Liver (tissue), 9 donors: ENCODE measurements around the gene KDM6A. TPM values are rescaled to one million over a fixed set of nuclear protein-coding genes. Genes with fewer than 3 reads are reported as not detected.
A peak's percentile ranks its signal among the peaks of the same experiment; 100 is the strongest.
"Not testable (repeated sequence)": the region's sequence is repeated elsewhere in the genome, so short reads cannot be mapped to it uniquely, and the experiment has no call there.

ENCODE experiments used
- DNase-seq: peaks from one replicate; pipeline ENCODE4 v3.0.0-alpha.2; 2017; ENCODE audit warnings: low spot score
- H3K27ac ChIP-seq, 2 donors: one replicate each; pipeline ENCODE4 v1.7.0; 2013; ENCODE audit warnings: inconsistent platforms in 2 of 2, low read length in 2 of 2, control low read depth in 1 of 2, low read depth in 1 of 2, mild to moderate bottlenecking in 1 of 2
- H3K27me3 ChIP-seq, 4 donors: one replicate each; pipeline versions ENCODE4 v1.6.1 to v1.7.0; 2013; ENCODE audit warnings: low read length in 3 of 4, inconsistent platforms in 1 of 4, mild to moderate bottlenecking in 1 of 4, moderate library complexity in 1 of 4; ENCODE audit not compliant: control insufficient read depth in 4 of 4, insufficient read depth in 4 of 4
- H3K36me3 ChIP-seq, 4 donors: one replicate each; pipeline versions ENCODE4 v1.6.1 to v1.7.0; 2013; ENCODE audit warnings: low read length in 3 of 4, mild to moderate bottlenecking in 3 of 4, low read depth in 1 of 4, moderate library complexity in 1 of 4; ENCODE audit not compliant: control insufficient read depth in 4 of 4, insufficient read depth in 3 of 4
- H3K4me1 ChIP-seq, 4 donors: one replicate each; pipeline versions ENCODE4 v1.6.1 to v1.7.0; 2013; ENCODE audit warnings: low read length in 3 of 4, mild to moderate bottlenecking in 3 of 4, moderate library complexity in 1 of 4; ENCODE audit not compliant: control insufficient read depth in 4 of 4, insufficient read depth in 4 of 4
- H3K4me3 ChIP-seq, 3 donors: one replicate each; pipeline versions ENCODE4 v1.6.1 to v1.7.0; 2013; ENCODE audit warnings: low read length in 3 of 3, control low read depth in 1 of 3, low read depth in 1 of 3, mild to moderate bottlenecking in 1 of 3
- H3K9ac ChIP-seq, 2 donors: one replicate each; pipeline ENCODE4 v1.7.0; 2013; ENCODE audit warnings: low read length in 2 of 2, mild to moderate bottlenecking in 2 of 2, moderate library complexity in 2 of 2, control low read depth in 1 of 2, low read depth in 1 of 2
- H3K9me3 ChIP-seq, 4 donors: one replicate each; pipeline versions ENCODE4 v1.6.1 to v1.7.0; 2013; ENCODE audit warnings: low read length in 3 of 4; ENCODE audit not compliant: control insufficient read depth in 4 of 4
- ATF3 ChIP-seq: IDR thresholded peaks from 2 replicates; pipeline ENCODE4 v1.6.1; 2016; ENCODE audit warnings: antibody characterized with exemption
- CTCF ChIP-seq: fragments of 150-350 bp; IDR thresholded peaks from 2 replicates; pipeline ENCODE4 v1.5.1; 2017; ENCODE audit warnings: improper control_type of control experiment, low read depth, low read length; ENCODE audit not compliant: missing input control
- FOXA1 ChIP-seq: IDR thresholded peaks from 2 replicates; pipeline ENCODE4 v1.6.1; 2016; ENCODE audit warnings: antibody characterized with exemption
- FOXA2 ChIP-seq: IDR thresholded peaks from 2 replicates; pipeline ENCODE4 v1.6.1; 2016; ENCODE audit warnings: antibody characterized with exemption
- GABPA ChIP-seq, 2 donors: IDR thresholded peaks in 1 of 2; conservative IDR thresholded peaks in 1 of 2; 2 replicates each; pipeline ENCODE4 v1.6.1; 2016; ENCODE audit warnings: antibody characterized with exemption in 2 of 2, mild to moderate bottlenecking in 1 of 2, moderate library complexity in 1 of 2
- HNF4A ChIP-seq, 2 donors: conservative IDR thresholded peaks; 2 replicates each; pipeline ENCODE4 v1.6.1; 2016; ENCODE audit warnings: antibody characterized with exemption in 2 of 2, mild to moderate bottlenecking in 2 of 2
- HNF4G ChIP-seq: IDR thresholded peaks from 2 replicates; pipeline ENCODE4 v1.6.1; 2016; ENCODE audit warnings: antibody characterized with exemption
- JUND ChIP-seq, 2 donors: IDR thresholded peaks; 2 replicates each; pipeline ENCODE4 v1.6.1; 2016; ENCODE audit warnings: antibody characterized with exemption in 2 of 2
- MAX ChIP-seq: IDR thresholded peaks from 2 replicates; pipeline ENCODE4 v1.6.1; 2016; ENCODE audit warnings: antibody characterized with exemption
- NR2F2 ChIP-seq: IDR thresholded peaks from 2 replicates; pipeline ENCODE4 v1.6.1; 2016; ENCODE audit warnings: antibody characterized with exemption
- RAD21 ChIP-seq, 2 donors: IDR thresholded peaks; 2 replicates each; pipeline ENCODE4 v1.6.1; 2016; ENCODE audit warnings: antibody characterized with exemption in 2 of 2, mild to moderate bottlenecking in 2 of 2
- RXRA ChIP-seq, 2 donors: IDR thresholded peaks; 2 replicates each; pipeline ENCODE4 v1.6.1; 2017 to 2018; ENCODE audit warnings: antibody characterized with exemption in 2 of 2, mild to moderate bottlenecking in 1 of 2
- SP1 ChIP-seq: IDR thresholded peaks from 2 replicates; pipeline ENCODE4 v1.6.1; 2018; ENCODE audit warnings: antibody characterized with exemption, mild to moderate bottlenecking
- TAF1 ChIP-seq: conservative IDR thresholded peaks from 2 replicates; pipeline ENCODE4 v1.6.1; 2016; ENCODE audit warnings: antibody characterized with exemption, mild to moderate bottlenecking
- YY1 ChIP-seq: IDR thresholded peaks from 2 replicates; pipeline ENCODE4 v1.6.1; 2016; ENCODE audit warnings: antibody characterized with exemption, mild to moderate bottlenecking
- ZBTB33 ChIP-seq: IDR thresholded peaks from 2 replicates; pipeline ENCODE4 v1.6.1; 2016; ENCODE audit warnings: antibody characterized with exemption
- WGBS: extraction: QIAGEN DNeasy Blood & Tissue Kit; methylation state at CpG from one replicate; pipeline ENCODE4 v1.1.7; 2013; 5-methylcytosine and 5-hydroxymethylcytosine counted together
- polyA plus RNA-seq, 2 donors: library from polyadenylated mRNA; stranded (reverse) in 1 of 2; unstranded in 1 of 2; fragments of 200-250 nt in 1 of 2; fragments of >200 nt in 1 of 2; fragmentation: Nextera tagmentation in 1 of 2; extraction: Ambion mirVana in 1 of 2; gene quantifications; one replicate each; pipeline versions ENCODE4 v1.2.1 to v1.2.3, GENCODE V29; 2013 to 2015
- total RNA-seq, 2 donors: library from RNA; depleted of rRNA; stranded (reverse); fragments of >200 nt; gene quantifications; one replicate each; pipeline ENCODE4 v1.2.3, GENCODE V29; 2014
- donor health status: healthy.
- donor health status: healthy.
- donor health status: healthy.
- donor health status: healthy.
- donor health status: healthy.

The KDM6A gene
- total and polyA plus RNA-seq, 4 donors = 5.3 to 30.2 (median 18.2) TPM

- DNase-seq, H3K27me3 ChIP-seq, H3K9me3 ChIP-seq, H3K36me3 ChIP-seq, H3K4me3 ChIP-seq, H3K9ac ChIP-seq: not testable (repeated sequence)
- 31% methylated on average over 3 of the region's 3 CpGs for WGBS
- peak overlapping the region in 1 of 2 donors; percentile 6 for H3K27ac ChIP-seq
- H3K4me1 ChIP-seq = peaks cover 1 to 37% (median 27%) of the 10 kb centered on the region in 4 donors
- TF ChIP-seq HNF4G (peak; percentile 34), ATF3 (peak; percentile 81), RAD21 (IDR thresholded peaks at IDR 0.05) (peak in 1 of 2 donors; percentile 40), RXRA (IDR thresholded peaks at IDR 0.05) (peak; percentile 81 to 86), JUND (IDR thresholded peaks at IDR 0.05) (peak in 1 of 2 donors; percentile 40), HNF4A (conservative IDR thresholded peaks at IDR 0.05) (peak; percentile 73 to 89), FOXA2 (peak; percentile 16), SP1 (peak; percentile 77), YY1 (peak; percentile 47), MAX (peak; percentile 30)
Observed at GRCh38 chrX:44999872-45000271, 126.9 kb downstream of the KDM6A start.

- Histone ChIP-seq H3K4me1 (peaks cover 1 to 37% (median 27%) of the 10 kb centered on the region in 4 donors), H3K4me3 (no peak overlapping the region), H3K36me3 (no peaks in the 10 kb centered on the region), H3K27me3 (no peaks in the 10 kb centered on the region), H3K9me3 (no peaks in the 10 kb centered on the region), H3K9ac (no peak overlapping the region), H3K27ac (peak overlapping the region in 1 of 2 donors; percentile 31)
- TF ChIP-seq HNF4A (conservative IDR thresholded peaks at IDR 0.05) (no peak), GABPA (IDR thresholded peaks at IDR 0.05 in 1 of 2, conservative IDR thresholded peaks at IDR 0.05 in 1 of 2) (no peak), RAD21 (IDR thresholded peaks at IDR 0.05) (no peak), ZBTB33 (no peak), SP1 (no peak), JUND (IDR thresholded peaks at IDR 0.05) (no peak), CTCF (no peak), RXRA (IDR thresholded peaks at IDR 0.05) (no peak), FOXA1 (no peak), ATF3 (no peak), MAX (no peak), NR2F2 (no peak), FOXA2 (no peak), YY1 (no peak), TAF1 (no peak)
- WGBS = 68% methylated on average over 4 of the region's 4 CpGs
- DNase-seq = no peak
Observed at GRCh38 chrX:45001048-45001447, 128.1 kb downstream of the KDM6A start.
